Stimulated activated CD4-positive, alpha-beta T cell treated with anti-CD3 and anti-CD28 coated beads, Interleukin-15, amount 100 ng/mL, for 48 hours (primary cell): ENCODE measurements around the gene ELFN1.
"Not testable (repeated sequence)": the region's sequence is repeated elsewhere in the genome, so short reads cannot be mapped to it uniquely, and the experiment has no call there.

Source experiments
- DNase-seq, 2 donors: peaks; one replicate each; pipeline ENCODE4 v3.0.0-alpha.2; 2020; ENCODE audit warnings: low read depth in 2 of 2

ELFN1 gene

GRCh38 chr7:1755783-1756625 lies 85.9 kb downstream of the ELFN1 start:
- no peak for DNase-seq

- DNase-seq: no peak
Measured at GRCh38 chr7:1757601-1758000, 87.5 kb downstream of the ELFN1 start.

GRCh38 chr7:1758028-1758858 lies 88.2 kb downstream of the ELFN1 start:
- peak in 1 of 2 donors; percentile 17 for DNase-seq

- no peak for DNase-seq
Measured at GRCh38 chr7:1758859-1759521, 88.9 kb downstream of the ELFN1 start.

GRCh38 chr7:1761097-1761496 lies 91.0 kb downstream of the ELFN1 start:
- no peak for DNase-seq

GRCh38 chr7:1761774-1762173 lies 91.7 kb downstream of the ELFN1 start:
- no peak for DNase-seq

- DNase-seq: no peak
Measured at GRCh38 chr7:1762238-1762945, 92.3 kb downstream of the ELFN1 start.

GRCh38 chr7:1763033-1763432 lies 93.0 kb downstream of the ELFN1 start:
- DNase-seq: no peak

GRCh38 chr7:1763911-1764310 lies 93.8 kb downstream of the ELFN1 start:
- DNase-seq: not testable (repeated sequence)

GRCh38 chr7:1765336-1765735 lies 95.3 kb downstream of the ELFN1 start:
- no peak for DNase-seq

GRCh38 chr7:1767524-1767923 lies 97.4 kb downstream of the ELFN1 start:
- DNase-seq: no peak

- no peak for DNase-seq
Measured at GRCh38 chr7:1768832-1769231, 98.8 kb downstream of the ELFN1 start.

GRCh38 chr7:1769286-1770200 lies 99.5 kb downstream of the ELFN1 start:
- DNase-seq: no peak

GRCh38 chr7:1770331-1770730 lies 100.3 kb downstream of the ELFN1 start:
- DNase-seq: no peak

GRCh38 chr7:1775389-1775788 lies 105.3 kb downstream of the ELFN1 start:
- no peak for DNase-seq

GRCh38 chr7:1777122-1777521 lies 107.0 kb downstream of the ELFN1 start:
- DNase-seq: no peak

GRCh38 chr7:1779445-1779844 lies 109.4 kb downstream of the ELFN1 start:
- no peak for DNase-seq

- DNase-seq: no peak
Measured at GRCh38 chr7:1781369-1781768, 111.3 kb downstream of the ELFN1 start.

- DNase-seq: no peak
Measured at GRCh38 chr7:1785839-1786238, 115.8 kb downstream of the ELFN1 start.

GRCh38 chr7:1787241-1787640 lies 117.2 kb downstream of the ELFN1 start:
- DNase-seq: no peak
